Measurements from ENCODE around the gene CMTM1.
"Not testable (repeated sequence)": the region's sequence is repeated elsewhere in the genome, so short reads cannot be mapped to it uniquely, and the experiment has no call there.

The CMTM1 gene

DNA sequence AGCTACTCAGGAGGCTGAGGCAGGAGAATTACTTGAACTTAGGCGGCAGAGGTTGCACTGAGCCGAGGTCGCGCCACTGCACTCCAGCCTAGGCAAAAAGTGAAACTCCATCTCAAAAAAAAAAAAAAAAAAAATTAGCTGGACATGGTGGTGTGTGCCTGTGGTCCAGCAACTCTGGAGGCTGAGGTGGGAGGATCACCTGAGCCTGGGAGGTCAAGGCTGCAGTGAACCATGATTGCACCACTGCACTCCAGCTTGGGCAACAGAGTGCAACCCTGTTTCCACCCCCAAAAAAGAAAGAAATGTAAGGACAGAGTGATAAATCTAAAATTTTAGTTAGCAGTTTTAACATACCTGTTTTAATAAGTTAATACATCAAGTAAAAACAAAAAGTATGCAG, 30.3 kb downstream of the CMTM1 start:
- DNase-seq, result not testable (repeated sequence)

DNA sequence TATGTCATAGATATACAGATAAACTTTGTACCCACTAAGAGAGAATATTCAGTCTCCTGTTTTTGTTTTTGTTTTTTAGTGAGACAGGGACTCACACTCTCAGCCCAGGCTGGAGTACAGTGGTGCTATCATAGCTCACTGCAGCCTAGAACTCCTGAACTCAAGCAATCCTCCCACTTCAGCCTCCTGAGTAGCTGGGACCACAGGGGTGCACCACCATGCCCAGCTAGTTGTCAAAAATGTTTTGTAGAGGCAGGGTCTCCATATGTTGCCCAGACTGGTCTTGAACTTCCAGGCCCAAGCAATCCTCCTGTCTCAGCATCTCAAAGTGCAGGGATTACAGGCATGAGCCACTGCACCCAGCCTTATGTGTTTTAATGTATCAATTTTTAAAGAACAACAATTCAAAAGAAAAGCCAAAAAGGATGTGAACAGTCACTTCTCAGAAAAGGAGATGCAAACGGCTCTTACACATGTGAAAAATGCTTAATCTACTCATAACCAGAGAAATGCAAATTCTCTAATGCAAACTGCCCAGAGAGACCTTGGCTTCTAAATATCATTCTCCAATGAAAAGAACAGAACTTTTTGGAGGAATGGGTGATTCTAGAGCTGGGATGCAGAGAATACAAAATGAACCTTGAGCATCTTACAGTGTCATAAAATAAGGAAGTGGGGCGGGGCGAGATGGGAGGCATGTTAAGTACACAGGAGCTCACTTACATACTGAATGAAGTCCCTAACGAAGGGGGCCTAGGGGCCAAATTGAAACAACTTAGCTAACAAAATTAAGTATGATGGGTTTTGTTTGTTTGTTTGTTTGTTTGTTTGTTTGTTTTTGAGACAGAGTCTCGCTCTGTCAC, 31.0 kb downstream of the CMTM1 start:
- DNase-seq, result no peak

DNA sequence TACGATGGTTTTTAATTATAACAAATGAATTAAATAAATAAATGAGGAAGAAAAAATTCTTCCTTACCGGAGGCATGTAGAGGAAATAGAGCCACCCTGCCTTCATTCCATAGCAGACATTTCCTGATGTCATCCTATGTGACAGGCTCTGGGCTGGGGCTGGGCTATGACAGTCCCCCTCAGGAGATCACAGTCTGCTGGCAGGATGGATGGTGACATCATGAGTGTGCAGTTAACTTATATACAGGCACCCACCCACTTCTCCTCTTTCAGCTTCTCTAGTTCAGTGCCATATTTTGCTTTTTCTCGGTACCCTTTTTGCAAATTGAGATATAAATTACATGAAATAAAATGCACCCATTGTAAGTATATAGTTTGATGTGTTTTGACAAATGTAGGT, 31.9 kb downstream of the CMTM1 start:
- no peak for DNase-seq

DNA sequence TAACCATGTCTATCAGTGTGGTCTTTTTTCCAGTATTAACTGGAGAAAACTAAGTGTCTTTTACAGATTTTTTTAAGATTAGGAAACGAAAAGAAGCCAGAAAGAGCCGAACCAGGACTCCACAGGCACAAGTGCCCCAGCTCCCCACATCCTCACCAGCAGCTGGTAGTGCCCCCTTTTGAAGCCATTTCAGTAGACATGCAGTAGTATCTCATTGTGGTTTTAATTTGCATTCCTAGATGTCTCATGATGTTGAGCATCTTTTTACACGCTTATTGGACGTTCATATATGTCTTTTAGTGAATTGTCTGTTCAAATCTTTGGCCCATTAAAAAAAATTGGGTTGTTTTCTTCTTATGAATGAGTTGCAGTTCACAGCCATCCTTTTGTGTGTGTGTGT, 33.5 kb downstream of the CMTM1 start:
- DNase-seq, result no peak

DNA sequence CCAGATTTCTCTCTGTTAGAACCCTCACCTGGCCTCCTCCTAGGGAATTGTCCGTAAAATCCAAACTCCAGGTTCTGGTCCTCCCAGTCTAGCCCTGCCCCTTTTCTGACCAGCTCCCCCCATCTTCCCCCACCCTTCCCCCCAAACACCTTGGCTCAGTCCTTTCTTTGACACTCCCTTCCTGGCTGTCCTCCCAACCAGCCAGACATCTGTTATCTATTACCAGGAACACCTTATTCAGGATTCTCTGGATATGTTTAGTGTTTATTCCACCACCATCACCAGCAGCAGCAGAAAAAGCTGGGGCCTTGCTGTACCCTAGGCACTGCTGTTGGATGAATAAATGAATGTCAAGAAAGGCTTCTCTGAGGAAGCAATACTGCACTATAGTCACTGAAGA, 34.2 kb downstream of the CMTM1 start:
- DNase-seq, result no peak

DNA sequence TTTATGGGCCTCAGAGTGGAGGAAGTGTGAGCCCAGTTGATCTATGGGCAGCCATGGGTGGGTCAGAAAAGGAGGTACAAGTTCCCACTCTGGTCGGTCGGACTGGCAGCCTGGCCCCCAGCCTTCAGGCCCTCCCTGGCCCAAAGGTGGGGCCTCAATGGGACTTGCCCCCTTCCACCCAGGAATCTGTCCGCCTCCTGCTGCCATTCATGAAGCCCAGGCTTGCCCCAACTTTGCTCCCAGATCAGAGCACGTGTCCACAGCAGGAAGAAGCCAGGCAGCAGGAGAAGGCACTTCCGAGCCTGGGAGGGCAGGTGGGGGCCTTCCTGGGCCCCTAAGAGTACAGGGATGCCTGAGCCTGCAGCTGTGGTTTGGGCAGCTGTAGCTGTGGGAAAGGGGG, 35.2 kb downstream of the CMTM1 start:
- no peak for DNase-seq

DNA sequence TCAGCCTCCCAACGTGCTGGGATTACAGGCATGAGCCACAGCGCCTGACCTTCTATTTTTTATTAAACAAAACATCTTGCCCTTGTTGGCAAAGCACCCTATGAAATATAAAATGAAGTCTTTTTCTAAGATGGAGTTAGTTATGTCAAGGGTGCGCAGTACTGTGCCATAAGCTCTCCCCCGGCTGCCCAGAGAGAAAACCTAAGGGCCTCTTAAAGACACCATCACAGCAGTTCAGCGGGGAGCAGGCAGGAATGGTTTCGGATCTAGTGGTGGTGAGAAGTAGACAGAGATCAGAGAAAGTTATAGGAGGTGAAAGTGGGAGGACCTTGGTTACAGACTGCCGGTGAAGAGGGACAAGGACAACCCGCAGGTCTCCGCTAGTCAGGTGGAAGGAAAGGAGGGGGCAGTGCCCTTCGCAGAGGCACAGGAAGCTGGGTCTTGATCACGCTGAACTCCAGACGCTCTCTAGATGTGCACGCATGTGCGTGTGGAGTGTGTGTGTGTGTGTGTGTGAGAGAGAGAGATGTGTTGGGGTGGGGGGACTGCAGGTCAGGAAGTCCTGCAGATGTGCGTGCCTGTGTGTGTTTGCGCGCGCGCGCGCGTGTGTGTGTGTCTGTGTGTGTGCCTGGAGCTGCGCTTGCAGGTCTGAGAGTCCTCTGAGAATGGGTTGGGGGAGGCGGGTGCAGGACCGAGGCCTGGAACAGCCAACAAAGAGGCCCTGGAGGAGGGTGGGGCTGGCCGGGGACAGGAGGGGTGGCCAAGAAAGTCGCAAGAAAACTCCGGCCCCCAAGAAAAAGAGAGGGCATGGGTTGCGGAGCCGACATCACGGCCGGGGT, 37.5 kb downstream of the CMTM1 start:
- DNase-seq, result no peak

DNA sequence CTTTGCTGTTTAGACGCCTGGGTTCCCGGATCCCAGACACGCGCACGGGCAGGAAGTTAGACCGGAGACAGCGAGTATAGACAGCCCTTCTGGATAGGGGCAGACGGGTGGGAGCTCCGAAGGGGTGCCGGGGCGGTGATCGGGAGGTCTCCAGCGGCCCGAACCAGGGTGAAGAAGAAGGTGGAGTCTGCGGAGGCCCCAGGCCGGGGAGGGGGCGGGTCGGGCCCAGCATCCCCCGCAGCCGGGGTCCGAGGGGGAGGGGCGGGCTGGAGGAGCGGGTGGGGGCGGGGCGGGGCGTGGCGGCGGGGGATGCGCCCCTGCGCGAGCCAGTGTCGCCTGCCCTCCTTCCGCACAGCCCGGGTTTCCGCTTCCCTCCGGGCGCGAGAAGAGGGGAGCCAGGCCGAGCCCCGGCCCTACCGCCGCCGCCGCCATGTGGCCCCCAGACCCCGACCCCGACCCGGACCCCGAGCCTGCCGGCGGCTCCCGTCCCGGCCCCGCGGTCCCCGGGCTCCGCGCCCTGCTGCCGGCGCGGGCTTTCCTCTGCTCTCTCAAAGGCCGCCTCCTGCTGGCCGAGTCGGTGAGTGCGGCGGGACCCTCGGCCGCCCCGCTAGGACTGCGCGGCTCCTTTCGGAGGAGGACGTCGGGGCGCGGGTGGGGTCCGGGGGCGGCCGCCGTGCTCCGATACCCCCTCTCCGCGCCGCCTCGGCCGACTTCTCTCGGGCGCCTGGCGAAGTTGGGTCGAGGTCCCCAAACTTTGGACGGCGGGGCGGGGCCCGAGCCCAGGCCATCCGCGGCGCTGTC, 38.3 kb downstream of the CMTM1 start, which contains the start of gene CMTM3:
TSS of gene CMTM3 (plus strand) at position 329 of the 801 bp plus-strand sequence. CDS start at position 431, 102 bp downstream.
- DNase-seq, result no peak

DNA sequence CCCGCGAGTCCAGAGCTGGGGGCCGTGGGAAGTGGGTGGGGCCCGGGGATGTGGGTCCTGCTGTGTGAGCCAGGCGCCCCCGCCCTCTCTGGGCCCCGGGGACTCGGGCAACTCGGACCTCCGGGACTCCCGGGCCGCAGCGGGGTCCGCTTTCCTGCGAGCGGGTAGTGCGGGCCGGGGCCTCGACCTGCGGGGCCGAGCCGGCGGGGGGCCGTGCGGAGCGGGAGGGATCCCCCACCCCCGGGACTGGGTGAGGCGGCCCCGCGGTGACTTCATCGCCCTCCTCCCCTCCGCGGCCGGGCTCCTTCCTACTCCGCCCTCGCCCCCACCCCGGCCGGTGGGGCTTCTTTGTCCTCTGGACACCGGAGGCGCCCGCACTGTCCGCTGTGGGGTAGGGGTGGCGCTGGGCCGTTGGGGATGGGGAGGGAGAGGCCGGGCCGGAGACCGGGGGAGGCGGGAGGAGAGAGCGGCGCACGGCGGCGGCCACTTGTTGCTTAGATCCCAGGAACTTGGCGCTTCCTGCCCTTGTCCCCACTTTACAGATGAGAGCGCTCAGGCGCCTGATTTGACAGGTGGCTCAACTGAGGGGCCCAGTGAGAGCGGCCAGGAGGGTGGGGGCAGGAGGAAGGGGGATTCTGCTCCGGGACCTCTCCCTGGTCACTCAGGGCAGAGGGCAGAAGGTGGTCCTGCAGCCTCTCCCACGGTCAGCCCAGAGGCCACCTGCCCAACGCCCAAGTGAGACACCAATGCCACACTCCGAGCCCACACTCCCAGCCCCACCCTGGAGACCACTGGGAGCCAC, 39.1 kb downstream of the CMTM1 start:
- DNase-seq, result no peak

DNA sequence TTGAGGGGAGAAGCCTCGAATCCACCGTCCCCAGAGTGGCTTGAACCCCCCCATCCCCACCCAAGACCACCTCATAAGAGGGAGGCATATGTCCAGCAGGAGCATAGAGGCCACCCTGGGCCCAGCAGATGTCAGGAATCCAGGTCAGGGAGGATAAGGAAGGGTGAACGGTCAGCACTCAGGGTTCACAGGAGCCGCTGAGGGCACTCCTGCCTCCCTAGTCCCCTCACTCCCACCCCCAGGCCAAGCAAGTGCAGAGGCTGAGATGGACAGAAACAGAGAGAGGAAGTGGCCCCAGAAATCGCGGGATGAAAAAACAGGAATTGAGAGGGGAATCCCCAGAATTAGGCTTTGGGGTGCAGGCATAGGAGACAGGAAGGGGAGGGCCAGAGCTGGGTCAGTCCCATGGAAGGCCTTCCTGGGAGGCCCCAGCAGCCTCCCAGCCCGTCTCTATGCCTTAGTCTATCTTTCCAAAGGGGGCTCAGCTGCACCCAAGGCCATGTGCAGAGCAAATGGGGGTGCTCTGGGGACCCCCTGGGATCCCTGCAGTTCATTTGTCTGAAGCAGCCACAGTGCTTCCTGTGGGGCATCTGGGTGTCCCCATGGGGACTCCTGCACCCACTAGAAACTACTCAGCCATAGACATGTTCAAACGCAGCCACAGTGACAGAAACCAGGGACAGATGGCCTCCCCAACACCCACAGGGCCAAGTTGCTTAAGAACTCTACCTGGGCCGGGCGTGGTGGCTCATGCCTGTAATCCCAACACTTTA, 39.9 kb downstream of the CMTM1 start:
- peak; percentile 17 for DNase-seq

DNA sequence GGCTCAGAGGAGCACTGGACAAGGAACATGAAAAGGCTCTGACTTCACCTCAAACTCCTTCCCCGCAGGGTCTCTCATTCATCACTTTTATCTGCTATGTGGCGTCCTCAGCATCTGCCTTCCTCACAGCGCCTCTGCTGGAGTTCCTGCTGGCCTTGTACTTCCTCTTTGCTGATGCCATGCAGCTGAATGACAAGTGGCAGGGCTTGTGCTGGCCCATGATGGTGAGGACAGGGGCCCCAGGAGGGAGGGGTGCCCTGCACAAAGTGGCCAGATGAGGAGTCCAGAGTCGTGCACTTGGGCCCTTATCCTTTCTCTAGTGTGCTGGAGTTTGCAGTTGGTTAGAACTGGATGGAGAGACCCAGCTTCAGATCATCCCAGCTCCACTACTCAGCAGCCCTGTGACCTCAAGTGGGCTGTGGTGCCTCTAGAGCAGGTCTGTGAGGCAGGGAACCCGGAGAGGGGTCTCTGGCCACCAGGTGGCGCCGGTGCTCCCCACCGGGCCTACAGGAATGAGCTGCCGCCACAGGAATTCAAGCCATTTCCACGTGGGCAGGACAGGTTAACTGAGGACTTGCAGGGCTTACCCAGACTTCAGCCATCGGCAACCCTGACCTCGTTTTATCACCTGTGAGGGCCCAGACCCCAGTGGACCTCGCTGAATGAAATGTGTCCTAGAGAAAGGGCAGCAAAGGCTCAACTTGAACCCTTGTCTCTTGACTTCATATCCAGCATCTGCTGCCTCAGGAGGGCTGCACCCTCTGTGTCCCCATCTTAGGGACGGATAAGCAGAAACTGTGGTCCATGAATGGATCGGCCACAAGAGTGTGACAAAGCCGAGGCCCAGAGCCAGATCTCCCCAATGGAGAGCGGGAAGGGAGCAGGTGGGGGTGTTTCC, 42.3 kb downstream of the CMTM1 start:
- DNase-seq, result peak; percentile 81

DNA sequence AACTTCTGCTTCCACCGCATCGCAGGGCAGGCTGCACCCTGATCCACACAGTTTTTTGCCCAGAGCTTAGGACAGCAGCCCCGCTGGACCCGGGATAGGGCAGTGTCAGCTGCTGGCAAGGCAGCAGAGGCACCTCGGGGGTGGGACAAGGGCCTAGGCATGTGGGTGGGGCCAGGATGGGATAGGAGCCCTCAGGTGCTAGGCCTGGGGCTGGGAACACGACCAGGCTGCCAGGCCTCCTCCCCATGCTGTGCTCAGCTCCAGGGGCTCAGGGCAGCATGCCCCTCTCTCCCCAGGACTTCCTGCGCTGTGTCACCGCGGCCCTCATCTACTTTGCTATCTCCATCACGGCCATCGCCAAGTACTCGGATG, 42.9 kb downstream of the CMTM1 start:
- no peak for DNase-seq

DNA sequence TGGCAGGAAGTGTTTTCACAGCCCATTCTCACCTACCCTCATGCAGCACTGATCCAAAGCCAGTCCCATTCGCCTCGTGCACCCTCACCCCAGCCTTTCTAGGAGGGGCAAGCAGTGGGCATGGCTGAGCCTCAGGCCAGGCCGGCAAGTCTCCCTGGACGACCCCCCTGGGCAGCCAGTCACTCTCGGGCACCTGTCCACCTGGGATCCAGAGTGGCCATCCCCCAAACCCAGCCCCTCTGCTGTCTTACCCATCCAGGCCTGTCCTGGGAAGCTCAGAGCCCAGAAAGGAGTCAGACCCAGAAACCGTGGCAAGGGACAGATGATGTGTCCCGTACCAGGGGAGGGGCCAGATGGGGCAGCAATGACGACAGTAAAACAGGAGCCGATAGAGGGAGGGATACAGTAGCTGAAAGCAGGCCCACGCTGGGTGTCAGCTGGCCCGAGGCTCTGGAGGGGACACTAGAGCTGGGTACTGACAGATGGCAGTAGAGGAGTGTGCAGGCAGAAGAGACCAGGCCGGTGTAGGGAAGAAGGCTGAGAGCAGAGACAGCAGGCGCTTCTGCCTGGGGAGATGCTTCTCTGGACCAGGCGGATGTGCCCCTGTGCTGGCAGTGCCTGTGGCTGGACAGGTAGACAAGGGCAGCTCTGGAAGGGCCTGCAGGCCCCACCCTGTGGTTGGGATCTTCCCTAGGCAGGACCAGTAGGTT, 44.0 kb downstream of the CMTM1 start:
- no peak for DNase-seq

DNA sequence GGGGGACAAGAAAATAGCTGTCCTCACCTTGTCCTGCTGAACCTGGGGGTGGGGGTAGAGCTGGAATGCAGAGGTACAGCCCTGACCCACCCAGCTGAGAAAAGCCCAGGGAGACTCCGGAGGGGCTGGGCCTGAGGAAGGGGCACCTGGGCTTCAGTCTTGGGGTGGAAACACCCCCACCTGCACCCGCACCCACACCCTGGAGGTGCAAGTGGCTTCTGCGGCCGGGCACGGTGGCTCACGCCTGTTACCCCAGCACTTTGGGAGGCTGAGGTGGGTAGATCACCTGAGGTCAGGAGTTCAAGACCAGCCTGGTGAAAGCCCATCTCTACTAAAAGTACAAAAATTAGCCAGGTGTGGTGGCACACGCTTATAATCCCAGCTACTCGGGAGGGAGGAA, 45.7 kb downstream of the CMTM1 start:
- DNase-seq, result not testable (repeated sequence)

DNA sequence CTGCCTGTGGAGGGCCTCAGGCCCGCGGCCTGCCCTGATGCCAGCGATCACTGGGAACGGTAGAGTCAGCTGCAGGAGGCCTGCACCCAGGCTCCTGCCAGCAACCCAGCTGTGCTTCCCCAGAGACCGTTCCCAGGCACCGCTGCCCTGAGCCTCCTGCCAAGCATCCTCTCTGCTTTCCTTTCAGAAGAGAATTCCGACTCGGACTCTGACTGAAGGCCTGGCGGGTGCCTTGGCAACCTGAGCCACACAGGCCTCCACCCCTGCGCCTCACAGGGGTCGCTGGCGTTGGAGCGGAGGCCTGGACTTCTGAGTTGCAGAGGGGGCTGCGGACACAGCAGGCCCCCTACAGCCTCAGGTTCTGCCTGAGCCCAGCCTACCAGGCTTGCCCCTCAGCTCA, 46.2 kb downstream of the CMTM1 start:
- DNase-seq, result no peak

DNA sequence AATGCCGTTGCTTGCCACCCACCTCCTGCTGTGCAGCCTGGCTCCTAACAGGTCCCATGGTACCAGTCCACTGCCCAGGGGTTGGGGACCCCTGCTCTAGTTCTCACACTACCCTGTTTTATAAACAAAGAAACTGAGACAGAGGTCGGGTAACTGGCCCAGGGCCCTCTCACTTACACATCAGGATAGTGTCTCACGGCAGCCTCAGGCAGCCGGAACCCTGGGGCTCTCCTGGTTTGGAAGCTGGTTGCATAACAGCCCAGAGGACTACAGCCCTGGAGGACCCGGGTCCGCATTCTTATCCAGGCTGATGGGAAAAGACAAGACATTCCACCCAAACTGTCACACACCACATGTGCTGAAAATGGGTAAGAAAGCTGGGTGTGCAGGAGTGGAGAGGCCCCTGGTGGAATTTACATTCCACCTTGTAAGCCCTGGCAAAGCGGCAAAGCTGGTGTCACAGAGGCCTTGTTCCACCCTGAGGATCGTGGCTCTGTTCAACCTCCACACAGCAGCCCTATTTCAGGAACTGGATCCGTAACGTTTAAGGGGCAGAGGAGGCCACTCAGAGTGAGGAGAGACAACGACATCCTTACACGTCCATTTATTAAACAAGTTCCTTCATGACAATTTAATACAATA, 48.0 kb downstream of the CMTM1 start:
- DNase-seq, result no peak

DNA sequence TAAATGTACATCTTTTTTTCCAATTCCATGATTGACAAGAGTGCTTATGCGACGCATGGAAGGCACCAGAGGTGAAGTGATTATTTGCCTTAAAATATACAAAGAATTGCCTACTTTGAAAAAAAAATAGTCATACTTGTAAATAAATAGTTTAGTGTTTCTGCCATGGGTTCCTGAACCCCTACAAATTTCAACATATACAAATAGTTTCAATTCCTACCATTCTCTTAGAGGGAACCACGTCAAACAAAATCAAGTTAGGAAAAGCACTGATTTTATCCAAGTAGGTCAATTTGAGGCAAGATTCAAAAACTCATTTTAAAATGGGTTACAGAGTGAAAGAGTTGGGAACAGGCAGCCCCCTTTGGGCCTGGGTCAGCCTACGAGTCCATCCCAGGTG, 49.9 kb downstream of the CMTM1 start:
- no peak for DNase-seq

DNA sequence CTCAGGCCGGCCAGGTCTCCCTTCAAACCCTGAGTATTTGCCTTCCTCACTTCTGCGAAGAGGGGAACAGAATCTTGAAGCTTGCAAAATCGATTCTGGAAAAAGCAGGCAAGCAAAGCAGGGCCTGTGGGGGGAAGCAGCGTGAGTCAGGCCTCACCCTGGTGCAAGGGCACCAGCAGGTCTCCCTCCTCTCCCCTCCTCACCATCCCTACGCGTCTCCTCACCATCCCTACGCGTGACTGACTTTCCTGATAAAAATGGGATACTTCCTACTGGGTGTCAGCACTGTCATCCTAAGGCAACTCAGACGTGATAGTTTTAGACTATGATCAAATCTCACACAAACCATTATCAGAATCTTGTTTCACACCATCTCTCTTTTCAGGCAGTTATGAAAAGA, 50.4 kb downstream of the CMTM1 start:
- DNase-seq, result no peak

DNA sequence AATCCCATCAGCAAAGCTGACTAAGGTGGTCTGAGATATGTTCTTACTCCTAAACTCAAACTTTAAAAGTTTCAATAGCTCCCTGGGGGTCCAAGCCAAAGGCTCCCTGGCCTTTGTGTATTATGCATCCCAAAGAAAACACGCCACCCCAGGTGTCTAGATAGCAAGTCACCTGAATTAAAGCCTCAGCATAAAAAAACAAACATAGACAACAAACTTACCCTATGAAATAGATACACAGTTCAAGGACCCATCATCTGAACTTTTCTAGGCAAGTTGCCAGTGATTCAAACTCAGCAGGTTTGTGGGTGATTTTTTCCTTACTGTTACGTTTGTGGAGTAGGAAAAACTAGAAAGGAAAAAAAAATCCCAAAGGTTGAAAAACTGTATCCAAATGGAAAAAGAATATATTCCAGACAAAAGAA, 50.8 kb downstream of the CMTM1 start:
- no peak for DNase-seq
